ENCODE results near the gene ELF1.

GRCh38 chr13:41011382-41011956 is 7.6 kb downstream of the ELF1 start:
- TF ChIP-seq POLR2A (IDR thresholded peaks at IDR 0.05; ENCODE audit: low read depth, low read length) (no peak), POU2F2 (IDR thresholded peaks at IDR 0.05; ENCODE audit: low read depth, low read length) (no peak), TAF1 (IDR thresholded peaks at IDR 0.05; ENCODE audit: low read depth, low read length) (no peak), POLR2AphosphoS5 (IDR thresholded peaks at IDR 0.05; ENCODE audit: low read depth, low read length) (no peak), SPI1 (IDR thresholded peaks at IDR 0.05; ENCODE audit: low read depth, low read length) (no peak)
